OCI-LY7 (cell line): ENCODE measurements around the gene GNG12. TPM values are rescaled to one million over a fixed set of nuclear protein-coding genes. Genes with fewer than 3 reads are reported as not detected.
A peak's percentile ranks its signal among the peaks of the same experiment; 100 is the strongest.

Source experiments
- BruUV-seq: library from RNA; stranded (reverse); fragments of 400-500 nt; replicated peaks from 2 replicates; lab custom pipeline; 2021; lab: Mats Ljungman, UMichigan
- CTCF ChIA-PET: fragments of 300-600 bp; sonication (Branson Sonifier 250); formaldehyde crosslinking; loops from one replicate; lab custom pipeline; 2022; ENCODE audit warnings: antibody characterized with exemption; ENCODE audit not compliant: unreplicated experiment; lab: Charles Lee
- POLR2A ChIA-PET: fragments of 300-600 bp; sonication (Branson Sonifier 250); formaldehyde crosslinking; loops from one replicate; lab custom pipeline; 2022; ENCODE audit warnings: antibody characterized with exemption; lab: Charles Lee
- DNase-seq: peaks from one replicate; pipeline ENCODE4 v3.0.0-alpha.2; 2015; ENCODE audit warnings: low spot score
- H2AFZ ChIP-seq: fragments of 200-600 bp; sonication (generic), shearing (Covaris generic); 2 replicates; pipeline ENCODE4 v1.6.1; 2014; ENCODE audit warnings: mild to moderate bottlenecking, antibody characterized with exemption, low read length, moderate library complexity
- H3K27ac ChIP-seq: fragments of 200-600 bp; sonication (generic); 2 replicates; pipeline ENCODE4 v1.5.1; 2014; ENCODE audit warnings: mixed run types, low read depth, mild to moderate bottlenecking, moderate library complexity, low read length, inconsistent platforms; ENCODE audit not compliant: poor library complexity, severe bottlenecking
- H3K36me3 ChIP-seq: fragments of 200-600 bp; sonication (generic); 2 replicates; pipeline ENCODE4 v1.6.1; 2014; ENCODE audit warnings: mild to moderate bottlenecking, antibody characterized with exemption, low read length, moderate library complexity, mixed read lengths; ENCODE audit not compliant: insufficient read depth
- H3K4me1 ChIP-seq: fragments of 200-600 bp; sonication (generic); 2 replicates; pipeline ENCODE4 v1.5.1; 2014; ENCODE audit warnings: mild to moderate bottlenecking, low read length; ENCODE audit not compliant: insufficient read depth, poor library complexity, severe bottlenecking
- H3K4me2 ChIP-seq: fragments of 200-600 bp; sonication (generic); 2 replicates; pipeline ENCODE4 v1.6.1; 2014; ENCODE audit warnings: mild to moderate bottlenecking, low read length
- H3K4me3 ChIP-seq: fragments of 200-600 bp; sonication (generic); 2 replicates; pipeline ENCODE4 v1.5.1; 2014; ENCODE audit warnings: mild to moderate bottlenecking, low read depth, low read length; ENCODE audit not compliant: poor library complexity, severe bottlenecking
- H3K79me2 ChIP-seq: fragments of 200-600 bp; sonication (generic); 2 replicates; pipeline ENCODE4 v1.6.1; 2016; ENCODE audit warnings: low read depth, mild to moderate bottlenecking, low read length, moderate library complexity, mixed read lengths; ENCODE audit not compliant: insufficient read depth
- H3K9me2 ChIP-seq: fragments of 200-600 bp; sonication (generic); 2 replicates; pipeline ENCODE4 v1.6.1; 2016; ENCODE audit warnings: mild to moderate bottlenecking, low read length, mixed read lengths; ENCODE audit not compliant: insufficient read depth
- H3K9me3 ChIP-seq: fragments of 200-600 bp; sonication (generic); 2 replicates; pipeline ENCODE4 v1.6.1; 2014; ENCODE audit warnings: mild to moderate bottlenecking, mixed run types, low read length, mixed read lengths
- H4K20me1 ChIP-seq: fragments of 200-600 bp; sonication (generic); 2 replicates; pipeline ENCODE4 v1.6.1; 2014; ENCODE audit warnings: mild to moderate bottlenecking, antibody characterized with exemption, low read length, moderate library complexity, mixed read lengths; ENCODE audit not compliant: insufficient read depth
- EZH2phosphoT487 ChIP-seq: fragments of 200-600 bp; sonication (generic); IDR thresholded peaks from 2 replicates; pipeline ENCODE4 v1.6.1; 2018; ENCODE audit warnings: low read depth, borderline replicate concordance, mild to moderate bottlenecking, mixed run types, antibody characterized with exemption, low read length, moderate library complexity, mixed read lengths
- intact Hi-C: fragments of 100-400 bp; cut with micrococcal nuclease; formaldehyde crosslinking; loops from one replicate; pipeline ENCODE4 v1.10.0; 2022; ENCODE audit not compliant: unreplicated experiment
- total RNA-seq, 2 experiments: library from RNA; depleted of rRNA in 1 of 2; stranded (reverse); fragments of >200 nt in 1 of 2; shearing (Covaris generic) in 1 of 2; gene quantifications; 2 replicates each; pipeline ENCODE4 v1.2.3, GENCODE V29; 2014 to 2022
- TF ChIP-seq, protein P1 (sequence below): fragments of 200-600 bp; sonication (generic); conservative IDR thresholded peaks from 2 replicates; pipeline ENCODE4 v1.5.1; 2014; ENCODE audit warnings: mild to moderate bottlenecking, antibody characterized with exemption, low read length, moderate library complexity, mixed read lengths

Gene GNG12
- total RNA-seq, 2 experiments from 2014 or later = 0.10 TPM; not detected in 1

DNA sequence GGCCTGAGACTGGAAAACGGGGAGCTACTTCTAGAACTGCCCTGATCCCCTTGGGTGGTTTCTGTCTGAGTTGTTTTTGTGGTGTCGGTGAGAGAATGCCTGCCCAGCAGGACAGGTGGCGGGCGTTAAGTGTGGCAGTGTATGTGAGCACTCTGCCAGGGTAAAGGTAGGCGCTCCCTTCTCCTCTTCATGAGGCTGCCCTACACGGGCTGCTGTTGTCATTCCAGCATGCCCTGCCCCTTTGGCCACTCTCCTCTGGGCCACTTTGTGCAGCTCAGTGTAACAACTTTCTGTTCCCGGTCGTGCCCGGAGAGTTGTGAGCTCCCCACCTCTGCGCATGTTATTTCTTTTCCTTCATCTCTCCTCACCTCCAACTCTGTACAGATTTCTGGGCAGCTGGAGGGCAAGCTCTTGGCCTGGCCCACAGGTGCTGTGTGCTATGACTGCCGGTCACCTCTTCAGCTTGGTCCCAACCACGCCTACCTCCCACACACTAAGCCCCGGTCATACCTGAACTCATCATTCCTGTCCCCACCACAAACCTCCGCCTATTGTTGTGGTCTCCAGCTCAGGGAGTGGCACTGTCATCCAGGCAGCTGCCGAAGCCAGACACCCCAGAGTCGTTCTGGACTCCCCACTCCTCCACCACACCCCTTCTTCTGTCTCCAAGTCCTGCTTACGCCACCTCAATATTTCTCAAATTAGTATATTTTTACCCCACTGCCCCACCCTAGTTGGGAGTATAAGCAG is 79.3 kb downstream of the GNG12 start:
- Histone ChIP-seq H3K4me2 (peak overlapping the region; percentile 22; the same call in 1 of the 2 replicates), H3K4me1 (peaks cover 41% of the 10 kb centered on the region), H3K79me2 (no peaks in the 10 kb centered on the region), H2AFZ (peak overlapping the region; percentile 91; the same call in 1 of the 2 replicates), H4K20me1 (no peaks in the 10 kb centered on the region), H3K36me3 (no peaks in the 10 kb centered on the region), H3K9me2 (no peaks in the 10 kb centered on the region), H3K27ac (no peak overlapping the region), H3K9me3 (no peaks in the 10 kb centered on the region), H3K4me3 (no peak overlapping the region)
- no peak for TF ChIP-seq EZH2phosphoT487
- TF ChIP-seq, protein P1, sequence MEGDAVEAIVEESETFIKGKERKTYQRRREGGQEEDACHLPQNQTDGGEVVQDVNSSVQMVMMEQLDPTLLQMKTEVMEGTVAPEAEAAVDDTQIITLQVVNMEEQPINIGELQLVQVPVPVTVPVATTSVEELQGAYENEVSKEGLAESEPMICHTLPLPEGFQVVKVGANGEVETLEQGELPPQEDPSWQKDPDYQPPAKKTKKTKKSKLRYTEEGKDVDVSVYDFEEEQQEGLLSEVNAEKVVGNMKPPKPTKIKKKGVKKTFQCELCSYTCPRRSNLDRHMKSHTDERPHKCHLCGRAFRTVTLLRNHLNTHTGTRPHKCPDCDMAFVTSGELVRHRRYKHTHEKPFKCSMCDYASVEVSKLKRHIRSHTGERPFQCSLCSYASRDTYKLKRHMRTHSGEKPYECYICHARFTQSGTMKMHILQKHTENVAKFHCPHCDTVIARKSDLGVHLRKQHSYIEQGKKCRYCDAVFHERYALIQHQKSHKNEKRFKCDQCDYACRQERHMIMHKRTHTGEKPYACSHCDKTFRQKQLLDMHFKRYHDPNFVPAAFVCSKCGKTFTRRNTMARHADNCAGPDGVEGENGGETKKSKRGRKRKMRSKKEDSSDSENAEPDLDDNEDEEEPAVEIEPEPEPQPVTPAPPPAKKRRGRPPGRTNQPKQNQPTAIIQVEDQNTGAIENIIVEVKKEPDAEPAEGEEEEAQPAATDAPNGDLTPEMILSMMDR = no peak
- CTCF ChIA-PET = interaction anchor here (0.7 to 1.3 kb wide), 2 partner anchors 32 to 60 kb away, joined by 3 read pairs; no protein-coding TSS in a partner anchor
- intact Hi-C loops = no loop called here
- BruUV-seq = no TSS peak
- DNase-seq = no peak
- POLR2A ChIA-PET = interaction anchor here (1.1 to 6.2 kb wide), 11 partner anchors 10 to 323 kb away, joined by 3 to 40 read pairs (median 5); partner anchors contain the start of gene GADD45A

DNA sequence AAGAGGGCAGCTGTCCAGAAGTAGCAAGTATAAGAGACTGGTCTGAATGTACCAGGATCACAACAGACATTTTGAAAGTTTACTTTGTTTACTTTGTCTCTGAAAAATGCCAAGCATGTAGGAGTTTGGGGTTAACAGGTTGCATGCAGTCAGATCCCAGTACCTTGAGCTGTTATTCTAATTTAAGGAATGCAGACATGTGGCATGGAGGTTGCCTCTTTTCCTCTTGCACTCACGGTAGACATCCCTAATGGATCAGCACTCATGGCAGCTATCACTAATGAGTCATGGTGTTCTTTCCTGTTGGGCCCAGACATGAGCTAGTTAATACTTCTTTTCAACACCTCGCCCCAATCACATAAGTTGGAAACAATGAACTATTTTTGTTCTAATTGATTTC is 81.0 kb downstream of the GNG12 start:
- intact Hi-C loops = no loop called here
- Histone ChIP-seq H3K4me2 (no peak overlapping the region), H3K79me2 (no peaks in the 10 kb centered on the region), H4K20me1 (no peaks in the 10 kb centered on the region), H3K4me1 (peaks cover 58% of the 10 kb centered on the region), H3K27ac (no peak overlapping the region), H3K4me3 (no peak overlapping the region), H2AFZ (0 out of 2 replicates have a peak overlapping the region, but pooled peaks have one; percentile 18), H3K9me3 (no peaks in the 10 kb centered on the region), H3K9me2 (no peaks in the 10 kb centered on the region), H3K36me3 (no peaks in the 10 kb centered on the region)
- no TSS peak for BruUV-seq
- TF ChIP-seq EZH2phosphoT487 = no peak
- TF ChIP-seq, protein P1 = no peak
- POLR2A ChIA-PET = interaction anchor here (0.7 to 6.2 kb wide), 7 partner anchors 10 to 728 kb away, joined by 3 to 40 read pairs (median 5); partner anchors contain the start of gene GADD45A
- CTCF ChIA-PET = no interaction called here
- DNase-seq = no peak
